Tibial nerve (tissue), 4 donors: ENCODE measurements around the gene ST6GALNAC3. TPM values are rescaled to one million over a fixed set of nuclear protein-coding genes. Genes with fewer than 3 reads are reported as not detected.

Experiments used
- DNase-seq, 2 donors: peaks; one replicate each; pipeline ENCODE4 v3.0.0-alpha.2; 2019; ENCODE audit warnings: low spot score in 2 of 2
- H3K27ac ChIP-seq, 4 donors: fragments of 200-600 bp; sonication (generic) in 3 of 4; one replicate each; pipeline ENCODE4 v1.5.1; 2017 to 2019; ENCODE audit warnings: mild to moderate bottlenecking in 1 of 4
- H3K27me3 ChIP-seq, 2 donors: fragments of 200-600 bp; sonication (generic) in 1 of 2; one replicate each; pipeline versions ENCODE4 v1.5.1 to v1.6.0; 2017 to 2019
- H3K36me3 ChIP-seq, 3 donors: fragments of 200-600 bp; sonication (generic); one replicate each; pipeline ENCODE4 v1.5.1; 2018 to 2019
- H3K4me1 ChIP-seq, 4 donors: fragments of 200-600 bp; sonication (generic) in 3 of 4; one replicate each; pipeline ENCODE4 v1.5.1; 2017 to 2019
- H3K4me3 ChIP-seq, 4 donors: fragments of 200-600 bp; sonication (generic) in 3 of 4; one replicate each; pipeline ENCODE4 v1.5.1; 2017 to 2019; ENCODE audit warnings: mild to moderate bottlenecking in 1 of 4, moderate library complexity in 1 of 4
- H3K9me3 ChIP-seq, 4 donors: fragments of 200-600 bp; sonication (generic) in 3 of 4; one replicate each; pipeline ENCODE4 v1.5.1; 2017 to 2019
- EP300 ChIP-seq, 2 donors: sonication (generic); formaldehyde crosslinking; IDR thresholded peaks; one replicate each; pipeline ENCODE4 v1.6.1; 2017; ENCODE audit warnings: antibody characterized with exemption in 2 of 2, mild to moderate bottlenecking in 1 of 2
- POLR2A ChIP-seq, 2 donors: fragments of 450-650 bp; IDR thresholded peaks; one replicate each; pipeline ENCODE4 v1.6.1; 2017; ENCODE audit warnings: antibody characterized with exemption in 2 of 2, mild to moderate bottlenecking in 2 of 2, moderate library complexity in 2 of 2
- WGBS, 2 donors: methylation state at CpG; one replicate each; pipeline ENCODE4 v1.1.5; 2018; 5-methylcytosine and 5-hydroxymethylcytosine counted together
- total RNA-seq, 4 donors: library from RNA; depleted of rRNA; stranded (reverse); fragments of >200 nt; gene quantifications; one replicate each; pipeline ENCODE4 v1.1.0, GENCODE V29; 2016
- TF ChIP-seq, protein P1 (sequence below), 5 experiments: fragments of 200-600 bp in 3 of 5; fragments of 450-650 bp in 2 of 5; sonication (generic) in 3 of 5; IDR thresholded peaks; one replicate each; pipeline ENCODE4 v1.5.1; 2016 to 2019; ENCODE audit warnings: antibody characterized with exemption in 5 of 5, mild to moderate bottlenecking in 3 of 5, moderate library complexity in 2 of 5

ST6GALNAC3 gene
- total RNA-seq, 4 donors from 2014 or later: 2.7 to 6.6 (median 4.9) TPM

GRCh38 chr1:76059451-76059850 is 15.1 kb upstream of the ST6GALNAC3 start:
- Histone ChIP-seq H3K27me3 (no peaks in the 10 kb centered on the region), H3K36me3 (no peaks in the 10 kb centered on the region), H3K4me3 (no peak overlapping the region), H3K27ac (no peak overlapping the region), H3K9me3 (no peaks in the 10 kb centered on the region), H3K4me1 (no peaks in the 10 kb centered on the region)
- DNase-seq: no peak
- TF ChIP-seq, protein P1, sequence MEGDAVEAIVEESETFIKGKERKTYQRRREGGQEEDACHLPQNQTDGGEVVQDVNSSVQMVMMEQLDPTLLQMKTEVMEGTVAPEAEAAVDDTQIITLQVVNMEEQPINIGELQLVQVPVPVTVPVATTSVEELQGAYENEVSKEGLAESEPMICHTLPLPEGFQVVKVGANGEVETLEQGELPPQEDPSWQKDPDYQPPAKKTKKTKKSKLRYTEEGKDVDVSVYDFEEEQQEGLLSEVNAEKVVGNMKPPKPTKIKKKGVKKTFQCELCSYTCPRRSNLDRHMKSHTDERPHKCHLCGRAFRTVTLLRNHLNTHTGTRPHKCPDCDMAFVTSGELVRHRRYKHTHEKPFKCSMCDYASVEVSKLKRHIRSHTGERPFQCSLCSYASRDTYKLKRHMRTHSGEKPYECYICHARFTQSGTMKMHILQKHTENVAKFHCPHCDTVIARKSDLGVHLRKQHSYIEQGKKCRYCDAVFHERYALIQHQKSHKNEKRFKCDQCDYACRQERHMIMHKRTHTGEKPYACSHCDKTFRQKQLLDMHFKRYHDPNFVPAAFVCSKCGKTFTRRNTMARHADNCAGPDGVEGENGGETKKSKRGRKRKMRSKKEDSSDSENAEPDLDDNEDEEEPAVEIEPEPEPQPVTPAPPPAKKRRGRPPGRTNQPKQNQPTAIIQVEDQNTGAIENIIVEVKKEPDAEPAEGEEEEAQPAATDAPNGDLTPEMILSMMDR (IDR thresholded peaks at IDR 0.05): no peak
- no peak for TF ChIP-seq EP300 (IDR thresholded peaks at IDR 0.05)
- TF ChIP-seq POLR2A (IDR thresholded peaks at IDR 0.05): no peak
- 36 to 38% methylated on average over 2 of the region's 2 CpGs for WGBS, 2 donors

GRCh38 chr1:76065270-76065669 is 9.3 kb upstream of the ST6GALNAC3 start:
- DNase-seq: no peak
- H3K36me3 ChIP-seq: no peaks in the 10 kb centered on the region
- no peak for TF ChIP-seq POLR2A (IDR thresholded peaks at IDR 0.05)
- no peak for TF ChIP-seq EP300 (IDR thresholded peaks at IDR 0.05)
- TF ChIP-seq, protein P1 (IDR thresholded peaks at IDR 0.05): no peak
- no peaks in the 10 kb centered on the region for H3K9me3 ChIP-seq
- no peak overlapping the region for H3K4me3 ChIP-seq
- WGBS, 2 donors: 39 to 43% methylated on average over 3 of the region's 3 CpGs
- no peak overlapping the region for H3K27ac ChIP-seq
- no peaks in the 10 kb centered on the region for H3K27me3 ChIP-seq
- H3K4me1 ChIP-seq: peaks cover 0 to 4% (median 0%) of the 10 kb centered on the region in 4 donors

DNA sequence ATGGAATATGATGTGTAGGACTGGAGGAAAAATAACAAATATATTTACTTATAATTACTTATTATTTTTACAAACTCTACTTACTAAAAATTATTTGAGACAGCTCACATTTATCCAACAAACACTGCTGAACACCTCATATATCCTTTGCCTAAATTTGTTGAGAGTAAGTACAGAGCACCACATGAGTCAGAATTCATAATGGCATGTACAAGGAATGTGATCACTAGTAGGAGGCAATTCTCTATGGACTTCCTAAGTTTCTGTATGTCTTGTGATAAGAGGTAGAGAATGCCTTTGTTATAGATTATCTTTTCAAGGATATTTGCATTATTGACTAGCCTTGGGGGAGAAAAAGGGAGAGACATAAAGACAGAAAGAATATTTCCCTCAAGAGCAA is 8.2 kb upstream of the ST6GALNAC3 start:
- H3K27ac ChIP-seq: no peak overlapping the region
- no peaks in the 10 kb centered on the region for H3K27me3 ChIP-seq
- TF ChIP-seq, protein P1 (IDR thresholded peaks at IDR 0.05): no peak
- no peak for TF ChIP-seq POLR2A (IDR thresholded peaks at IDR 0.05)
- no peak for TF ChIP-seq EP300 (IDR thresholded peaks at IDR 0.05)
- H3K4me3 ChIP-seq: no peak overlapping the region
- DNase-seq: no peak
- no peaks in the 10 kb centered on the region for H3K9me3 ChIP-seq
- peaks cover 0 to 4% (median 0%) of the 10 kb centered on the region in 4 donors for H3K4me1 ChIP-seq
- H3K36me3 ChIP-seq: no peaks in the 10 kb centered on the region

DNA sequence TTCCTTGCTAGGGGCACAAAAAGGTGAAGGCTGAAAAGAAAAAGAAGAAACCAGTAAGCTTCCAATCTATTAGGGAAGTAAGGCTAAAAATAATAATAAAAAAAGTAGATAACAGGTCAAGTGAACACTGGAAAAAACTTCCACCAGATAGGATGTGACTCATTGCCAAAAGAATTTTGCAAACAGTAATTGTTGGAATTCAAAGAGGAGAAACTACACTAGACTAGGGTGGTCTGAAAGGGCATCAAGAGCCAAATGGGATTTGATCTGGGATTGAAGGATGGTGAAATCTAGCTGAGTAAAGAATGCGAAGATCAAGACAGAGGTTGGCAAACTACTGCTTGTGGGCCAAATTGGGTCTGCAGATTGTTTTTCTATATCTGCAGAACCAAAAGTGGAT is 6.0 kb upstream of the ST6GALNAC3 start:
- TF ChIP-seq POLR2A (IDR thresholded peaks at IDR 0.05) (no peak), EP300 (IDR thresholded peaks at IDR 0.05) (no peak)
- TF ChIP-seq, protein P1 (IDR thresholded peaks at IDR 0.05): no peak
- Histone ChIP-seq H3K4me3 (no peak overlapping the region), H3K27ac (no peak overlapping the region)

DNA sequence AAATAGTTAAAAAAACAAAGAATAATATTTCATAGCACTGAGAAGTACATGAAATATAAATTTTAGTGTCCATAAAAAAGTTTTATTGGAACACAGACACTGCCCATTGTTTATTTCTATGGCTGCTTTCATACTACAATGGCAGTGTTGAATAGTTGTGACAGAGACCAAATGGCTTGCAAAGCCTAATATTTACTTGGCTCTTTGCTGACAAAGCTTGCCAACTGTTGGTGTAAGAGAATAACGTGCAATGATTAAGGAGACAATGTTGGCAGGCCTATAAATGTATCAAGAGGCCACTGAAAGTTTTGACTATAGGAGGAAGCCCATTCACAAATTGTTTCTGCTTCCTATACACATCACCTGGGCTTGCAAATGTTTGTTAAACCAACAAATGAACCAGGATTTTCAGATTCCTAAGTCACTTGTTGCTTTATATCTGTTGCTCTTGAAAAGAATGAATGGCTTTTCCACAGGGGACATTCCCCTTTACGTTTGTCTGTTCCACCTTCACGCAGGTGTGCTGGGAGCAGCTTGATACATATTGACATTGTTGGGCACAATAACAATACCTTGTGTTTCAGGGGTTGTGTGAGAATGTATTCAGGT is 5.5 kb upstream of the ST6GALNAC3 start:
- 54 to 58% methylated on average over 3 of the region's 3 CpGs for WGBS, 2 donors
- DNase-seq: no peak
- Histone ChIP-seq H3K9me3 (no peaks in the 10 kb centered on the region), H3K27me3 (peaks cover 0 to 6% of the 10 kb centered on the region in 2 donors), H3K27ac (no peak overlapping the region), H3K4me3 (no peak overlapping the region), H3K4me1 (peaks cover 0 to 16% (median 0%) of the 10 kb centered on the region in 4 donors), H3K36me3 (no peaks in the 10 kb centered on the region)
- no peak for TF ChIP-seq EP300 (IDR thresholded peaks at IDR 0.05)
- no peak for TF ChIP-seq POLR2A (IDR thresholded peaks at IDR 0.05)
- TF ChIP-seq, protein P1 (IDR thresholded peaks at IDR 0.05): no peak

More for the DNA sequence above, 6.0 kb upstream of the ST6GALNAC3 start:
- DNase-seq: no peak
- WGBS, 2 donors: 39 to 63% methylated on average over 1 of the region's 1 CpG
- Histone ChIP-seq H3K27me3 (peaks cover 0 to 6% of the 10 kb centered on the region in 2 donors), H3K9me3 (no peaks in the 10 kb centered on the region), H3K36me3 (no peaks in the 10 kb centered on the region), H3K4me1 (peaks cover 0 to 11% (median 0%) of the 10 kb centered on the region in 4 donors)
